SJCRH30 (cell line): Measurements from ENCODE around the gene UBR4. TPM values are rescaled to one million over a fixed set of nuclear protein-coding genes. Genes with fewer than 3 reads are reported as not detected.

ENCODE experiments used
- DNase-seq, 2 experiments: peaks; one replicate each; pipeline ENCODE4 v3.0.0-alpha.2; 2015 to 2020
- H3K27ac ChIP-seq: fragments of 250-450 bp; sonication (Bioruptor Pico); 2 replicates; pipeline ENCODE4 v1.5.1; 2020; ENCODE audit warnings: mild to moderate bottlenecking, moderate library complexity
- H3K27me3 ChIP-seq: fragments of 250-450 bp; sonication (Bioruptor Pico); 2 replicates; pipeline ENCODE4 v1.5.1; 2020; ENCODE audit warnings: mild to moderate bottlenecking, moderate library complexity
- H3K36me3 ChIP-seq: fragments of 250-450 bp; sonication (Bioruptor Pico); 2 replicates; pipeline ENCODE4 v1.5.1; 2020; ENCODE audit warnings: mild to moderate bottlenecking, moderate library complexity
- H3K4me1 ChIP-seq: fragments of 250-450 bp; sonication (Bioruptor Pico); 2 replicates; pipeline ENCODE4 v1.5.1; 2020; ENCODE audit warnings: mild to moderate bottlenecking, moderate library complexity
- H3K4me3 ChIP-seq: fragments of 250-450 bp; sonication (Bioruptor Pico); 2 replicates; pipeline ENCODE4 v1.5.1; 2020; ENCODE audit warnings: mild to moderate bottlenecking, moderate library complexity
- H3K9me3 ChIP-seq: fragments of 250-450 bp; sonication (Bioruptor Pico); replicated peaks from 2 replicates; pipeline ENCODE4 v1.5.1; 2020; ENCODE audit warnings: mild to moderate bottlenecking, moderate library complexity
- total RNA-seq: library from RNA; depleted of rRNA; stranded (reverse); fragments of >200 nt; shearing (Covaris generic); gene quantifications from 2 replicates; pipeline ENCODE4 v1.2.3, GENCODE V29; 2014

Gene UBR4
- total RNA-seq, 1 experiment from 2014 or later = 96.7 TPM

DNA sequence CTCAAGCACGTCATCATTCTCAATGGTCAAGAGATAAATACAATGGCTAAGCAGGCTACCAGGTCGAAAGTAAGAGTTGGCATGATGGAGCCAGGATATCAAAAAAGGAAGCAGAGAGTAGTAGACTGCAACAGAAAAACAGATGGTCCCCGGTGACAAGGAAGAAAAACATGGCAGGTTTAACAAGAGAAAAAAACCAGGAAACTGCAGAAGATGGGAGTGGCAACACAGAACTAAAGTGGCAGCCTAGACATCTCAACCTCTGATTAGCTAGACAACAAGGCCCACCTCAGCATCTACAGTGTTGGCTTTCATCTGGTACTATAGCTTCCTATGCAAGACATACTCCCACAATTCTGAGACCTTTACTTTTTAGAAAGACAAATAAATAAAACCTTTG is 3.1 kb downstream of the UBR4 start:
- Histone ChIP-seq H3K36me3 (no peaks in the 10 kb centered on the region; the same call in 1 of the 2 replicates), H3K4me3 (no peak overlapping the region), H3K27me3 (no peaks in the 10 kb centered on the region), H3K9me3 (no peaks in the 10 kb centered on the region), H3K27ac (no peak overlapping the region), H3K4me1 (0 out of 2 replicates have a peak, but pooled peaks cover 4% of the 10 kb centered on the region)
- no peak for DNase-seq

- Histone ChIP-seq H3K36me3 (peaks cover 7% of the 10 kb centered on the region; the same call in 1 of the 2 replicates), H3K27ac (no peak overlapping the region), H3K4me1 (no peaks in the 10 kb centered on the region), H3K27me3 (no peaks in the 10 kb centered on the region), H3K9me3 (no peaks in the 10 kb centered on the region), H3K4me3 (no peak overlapping the region)
- DNase-seq = no peak
These were observed 4.2 kb downstream of the UBR4 start for GRCh38 chr1:19205845-19206244.

DNA sequence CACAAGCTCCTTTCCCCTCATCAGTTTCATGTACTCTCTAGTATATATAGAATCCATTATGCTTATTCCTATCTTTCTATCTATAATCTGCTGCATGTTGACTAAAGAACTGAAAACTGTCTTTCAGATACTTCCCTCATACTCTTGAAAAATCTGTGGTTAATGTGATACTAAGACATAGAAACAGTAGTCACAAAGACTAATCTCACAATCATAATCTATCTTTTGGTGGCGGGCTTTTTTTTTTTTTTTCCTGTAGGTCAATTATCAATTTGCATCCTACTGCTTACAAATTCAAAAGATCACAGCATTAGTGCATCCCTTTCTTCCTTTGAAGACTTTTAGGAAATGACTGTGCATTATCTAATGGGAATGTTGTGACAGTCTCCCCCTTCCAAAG is 4.7 kb downstream of the UBR4 start:
- no peaks in the 10 kb centered on the region for H3K4me1 ChIP-seq
- no peak overlapping the region for H3K27ac ChIP-seq
- no peak overlapping the region for H3K4me3 ChIP-seq

GRCh38 chr1:19204446-19205266 is 5.4 kb downstream of the UBR4 start:
- peaks cover 15% of the 10 kb centered on the region for H3K36me3 ChIP-seq
- DNase-seq = no peak
- H3K9me3 ChIP-seq = no peaks in the 10 kb centered on the region
- no peaks in the 10 kb centered on the region for H3K27me3 ChIP-seq
- 0 out of 2 replicates have a peak, but pooled peaks cover 4% of the 10 kb centered on the region for H3K4me1 ChIP-seq
- no peak overlapping the region for H3K4me3 ChIP-seq
- no peak overlapping the region for H3K27ac ChIP-seq

More for the DNA sequence above, 4.7 kb downstream of the UBR4 start:
- Histone ChIP-seq H3K9me3 (no peaks in the 10 kb centered on the region), H3K27me3 (no peaks in the 10 kb centered on the region), H3K36me3 (peaks cover 11% of the 10 kb centered on the region)
- no peak for DNase-seq

DNA sequence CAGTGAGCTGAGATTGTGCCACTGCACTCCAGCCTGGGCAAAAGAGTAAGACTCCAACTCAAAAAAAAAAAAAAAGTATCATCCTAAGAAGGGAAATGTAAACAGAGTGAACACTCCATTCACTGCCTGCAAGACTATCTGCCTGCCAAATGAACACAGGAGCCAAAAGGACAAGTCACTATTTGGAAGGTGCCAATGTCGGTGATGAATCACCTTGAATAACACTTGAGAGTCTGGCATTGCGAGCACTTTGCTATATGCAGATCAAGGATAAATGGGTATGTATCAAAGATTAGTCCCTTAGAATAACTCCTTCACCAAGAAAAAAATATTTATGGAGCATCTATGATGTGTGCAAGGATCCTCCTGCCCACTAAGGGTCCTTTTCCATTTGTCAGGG is 6.6 kb downstream of the UBR4 start:
- Histone ChIP-seq H3K4me3 (no peak overlapping the region), H3K36me3 (peaks cover 27% of the 10 kb centered on the region), H3K27me3 (no peaks in the 10 kb centered on the region), H3K27ac (no peak overlapping the region), H3K4me1 (0 out of 2 replicates have a peak, but pooled peaks cover 4% of the 10 kb centered on the region), H3K9me3 (no peaks in the 10 kb centered on the region)
- no peak for DNase-seq

GRCh38 chr1:19202396-19202795 is 7.7 kb downstream of the UBR4 start:
- H3K4me1 ChIP-seq = 0 out of 2 replicates have a peak, but pooled peaks cover 4% of the 10 kb centered on the region

DNA sequence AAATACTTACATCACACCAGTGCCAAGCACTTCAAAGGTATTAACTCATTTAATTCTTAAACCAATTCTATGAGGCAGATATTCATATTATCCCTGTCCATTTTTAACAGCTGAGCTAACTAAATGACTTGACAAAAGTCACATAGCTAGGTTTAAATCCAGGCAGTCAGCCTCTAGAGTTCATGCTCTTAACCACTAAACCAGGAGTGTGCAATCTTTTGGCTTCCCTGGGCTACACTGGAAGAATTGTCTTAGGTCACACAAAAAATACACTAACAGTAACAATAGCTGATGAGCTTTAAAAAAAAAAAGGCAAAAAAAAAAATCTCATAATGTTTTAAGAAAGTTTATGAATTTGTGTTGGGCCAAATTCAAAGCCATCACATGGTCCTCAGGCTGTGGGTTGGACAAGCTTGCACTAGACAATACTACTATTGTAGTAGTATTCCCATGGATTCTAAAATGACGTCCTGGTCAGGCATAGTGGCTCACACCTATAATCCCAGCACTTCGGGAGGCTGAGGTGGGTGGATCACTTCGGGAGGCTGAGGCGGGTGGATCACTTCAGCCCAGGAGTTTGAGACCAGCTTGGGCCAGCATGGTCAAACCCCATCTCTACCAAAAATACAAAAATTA is 10.0 kb downstream of the UBR4 start:
- no peak for DNase-seq
- H3K4me3 ChIP-seq = no peak overlapping the region
- peaks cover 52% of the 10 kb centered on the region for H3K36me3 ChIP-seq
- peaks cover 25% of the 10 kb centered on the region for H3K4me1 ChIP-seq
- H3K9me3 ChIP-seq = no peaks in the 10 kb centered on the region
- no peak overlapping the region for H3K27ac ChIP-seq
- H3K27me3 ChIP-seq = no peaks in the 10 kb centered on the region

More at GRCh38 chr1:19202396-19202795, 7.7 kb downstream of the UBR4 start:
- Histone ChIP-seq H3K27ac (no peak overlapping the region), H3K9me3 (no peaks in the 10 kb centered on the region), H3K27me3 (no peaks in the 10 kb centered on the region), H3K36me3 (peaks cover 38% of the 10 kb centered on the region), H3K4me3 (no peak overlapping the region)
- no peak for DNase-seq

DNA sequence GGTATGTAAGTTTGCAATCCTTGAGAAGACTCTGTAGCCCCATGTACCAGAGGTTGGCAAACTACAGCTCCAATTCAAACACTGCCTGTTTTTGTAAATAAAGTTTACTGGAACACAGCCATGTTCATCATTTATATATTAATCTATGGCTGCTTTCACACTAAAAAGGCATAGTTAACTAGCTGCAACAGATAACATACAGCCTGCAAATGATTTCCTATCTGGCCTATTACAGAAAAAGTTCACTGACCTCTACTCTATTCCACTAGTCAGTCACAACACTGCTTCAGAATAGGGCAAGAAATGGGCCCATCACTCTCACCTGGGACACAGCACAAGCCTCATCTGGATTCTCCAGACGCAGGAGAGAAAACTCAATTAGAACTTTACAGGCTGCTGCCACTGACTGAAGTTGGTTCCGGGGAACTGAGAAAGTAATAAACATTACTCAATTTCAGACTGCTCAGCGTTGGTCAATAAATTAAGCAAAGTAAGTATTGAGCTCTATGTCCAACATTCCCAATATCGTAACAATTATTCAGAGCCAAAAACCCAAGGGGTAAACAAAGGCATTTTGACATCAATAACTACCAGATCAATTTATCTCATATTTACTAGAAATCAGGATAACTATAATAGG is 10.6 kb downstream of the UBR4 start:
- no peaks in the 10 kb centered on the region for H3K27me3 ChIP-seq
- peaks cover 56% of the 10 kb centered on the region for H3K36me3 ChIP-seq
- H3K4me3 ChIP-seq = no peak overlapping the region
- no peak overlapping the region for H3K27ac ChIP-seq
- DNase-seq = no peak
- peaks cover 25% of the 10 kb centered on the region for H3K4me1 ChIP-seq
- H3K9me3 ChIP-seq = no peaks in the 10 kb centered on the region

DNA sequence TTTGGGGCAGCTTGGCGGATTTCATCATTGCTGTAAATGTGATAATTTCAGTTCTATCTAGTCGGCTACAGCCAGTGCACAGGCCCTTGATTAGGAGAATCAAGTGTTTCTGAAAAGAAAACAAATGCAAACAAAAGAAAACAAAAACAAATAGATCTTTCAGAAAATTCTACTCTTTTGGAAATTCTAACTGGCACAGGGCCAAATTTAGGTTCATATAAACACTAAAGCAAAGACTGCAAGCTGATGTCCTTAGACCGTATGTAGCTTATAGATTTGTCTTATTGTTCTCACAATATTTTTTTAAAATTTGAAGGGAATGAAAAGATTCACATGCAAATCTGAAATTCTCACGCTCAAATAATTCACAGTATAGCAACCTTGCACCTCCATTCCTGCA is 11.2 kb downstream of the UBR4 start:
- peaks cover 63% of the 10 kb centered on the region for H3K36me3 ChIP-seq

DNA sequence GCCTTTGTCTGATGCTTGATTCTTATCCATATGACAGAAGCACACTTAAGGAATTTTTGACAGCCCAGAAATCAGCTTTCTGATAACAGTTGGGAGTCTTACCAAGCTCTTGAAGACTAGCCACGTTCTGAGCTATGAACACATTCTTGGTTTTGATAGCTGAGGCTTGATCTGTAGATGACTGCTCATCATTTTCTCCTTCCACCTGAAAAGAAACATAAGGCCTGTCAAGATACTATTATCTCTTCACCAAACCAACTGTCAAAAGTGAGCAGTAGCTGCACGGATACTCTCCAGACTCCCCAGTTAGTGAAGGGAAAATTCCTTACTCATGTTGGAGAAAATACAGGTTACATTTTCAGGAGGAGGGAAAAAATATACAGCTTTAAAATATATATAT is 12.2 kb downstream of the UBR4 start:
- H3K36me3 ChIP-seq = peaks cover 73% of the 10 kb centered on the region
- peaks cover 25% of the 10 kb centered on the region for H3K4me1 ChIP-seq
- DNase-seq = no peak
- no peak overlapping the region for H3K4me3 ChIP-seq
- H3K9me3 ChIP-seq = no peaks in the 10 kb centered on the region
- no peak overlapping the region for H3K27ac ChIP-seq
- H3K27me3 ChIP-seq = no peaks in the 10 kb centered on the region

More for the DNA sequence above, 11.2 kb downstream of the UBR4 start:
- DNase-seq = no peak
- H3K4me1 ChIP-seq = peaks cover 25% of the 10 kb centered on the region
- no peaks in the 10 kb centered on the region for H3K9me3 ChIP-seq
- no peak overlapping the region for H3K27ac ChIP-seq
- no peaks in the 10 kb centered on the region for H3K27me3 ChIP-seq
- H3K4me3 ChIP-seq = no peak overlapping the region

GRCh38 chr1:19196331-19196730 is 13.7 kb downstream of the UBR4 start:
- Histone ChIP-seq H3K36me3 (peaks cover 86% of the 10 kb centered on the region), H3K4me3 (no peak overlapping the region), H3K9me3 (no peaks in the 10 kb centered on the region), H3K27ac (peak overlapping the region; percentile 66), H3K4me1 (peaks cover 25% of the 10 kb centered on the region), H3K27me3 (no peaks in the 10 kb centered on the region)
- DNase-seq = peak; percentile 42 to 74

- Histone ChIP-seq H3K4me1 (peaks cover 20% of the 10 kb centered on the region), H3K9me3 (no peaks in the 10 kb centered on the region), H3K27ac (no peak overlapping the region), H3K4me3 (no peak overlapping the region), H3K27me3 (no peaks in the 10 kb centered on the region), H3K36me3 (peaks cover 85% of the 10 kb centered on the region)
- DNase-seq = no peak
These were observed 17.1 kb downstream of the UBR4 start for GRCh38 chr1:19193004-19193403.

GRCh38 chr1:19191811-19192210 is 18.3 kb downstream of the UBR4 start:
- no peak for DNase-seq
- Histone ChIP-seq H3K9me3 (no peaks in the 10 kb centered on the region), H3K27me3 (no peaks in the 10 kb centered on the region), H3K4me3 (no peak overlapping the region), H3K36me3 (peaks cover 85% of the 10 kb centered on the region), H3K4me1 (peaks cover 16% of the 10 kb centered on the region), H3K27ac (no peak overlapping the region)

- Histone ChIP-seq H3K36me3 (peaks cover 93% of the 10 kb centered on the region), H3K4me3 (no peak overlapping the region), H3K27ac (no peak overlapping the region), H3K27me3 (no peaks in the 10 kb centered on the region), H3K9me3 (no peaks in the 10 kb centered on the region), H3K4me1 (peaks cover 3% of the 10 kb centered on the region)
- no peak for DNase-seq
These were observed 19.6 kb downstream of the UBR4 start for GRCh38 chr1:19190468-19190867.

GRCh38 chr1:19189270-19189669 is 20.8 kb downstream of the UBR4 start:
- H3K9me3 ChIP-seq = no peaks in the 10 kb centered on the region
- peaks cover 94% of the 10 kb centered on the region for H3K36me3 ChIP-seq
- H3K4me1 ChIP-seq = no peaks in the 10 kb centered on the region
- no peaks in the 10 kb centered on the region for H3K27me3 ChIP-seq
- H3K4me3 ChIP-seq = no peak overlapping the region
- H3K27ac ChIP-seq = no peak overlapping the region
- no peak for DNase-seq
